ENCODE data around the gene C9orf40. TPM values are rescaled to one million over a fixed set of nuclear protein-coding genes. Genes with fewer than 3 reads are reported as not detected.

C9orf40 gene
- total and polyA plus RNA-seq, 7 donors: 1.9 to 7.9 (median 2.6) TPM

DNA sequence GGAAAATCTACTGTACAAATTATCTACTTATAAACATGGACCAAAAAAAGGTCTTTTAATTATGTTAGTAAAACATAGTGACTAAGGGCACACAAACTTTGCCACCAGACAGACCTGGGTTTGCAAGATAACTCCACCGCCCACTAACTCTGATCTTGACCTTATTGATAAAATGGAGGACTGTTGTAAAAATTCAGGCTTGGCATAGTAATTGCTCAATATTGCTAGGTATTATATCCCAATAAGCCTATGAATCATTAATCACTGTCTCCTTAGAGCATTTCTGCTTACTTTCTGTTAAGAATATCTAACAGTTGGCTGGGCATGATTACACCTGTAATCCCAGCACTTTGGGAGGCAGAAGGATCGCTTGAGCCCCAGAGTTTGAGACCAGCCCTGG, 3.8 kb downstream of the C9orf40 start:
- Histone ChIP-seq H3K9me3 (no peaks in the 10 kb centered on the region), H3K27me3 (ENCODE audit: insufficient read depth in 3 of 3, low read length in 2 of 3) (no peaks in the 10 kb centered on the region), H3K27ac (no peak overlapping the region), H3K4me3 (no peak overlapping the region), H3K4me1 (peaks cover 12% of the 10 kb centered on the region), H3K36me3 (ENCODE audit: insufficient read depth in 1 of 2, low read depth in 1 of 2) (no peaks in the 10 kb centered on the region)
- WGBS, 3 donors: 89 to 100% (median 95%) methylated on average over 2 of the region's 2 CpGs
- no peak for ATAC-seq
- TF ChIP-seq CTCF (IDR thresholded peaks at IDR 0.05): no peak
- DNase-seq: no peak
- intact Hi-C loops (cut with DNase I): no loop called here

- DNase-seq (no peak), ATAC-seq (no peak)
- intact Hi-C loops (cut with DNase I): loop anchor here in 1 of 2 donors (2.0 kb wide), 1 partner anchor 168 kb away; no protein-coding TSS in a partner anchor
- H3K27me3 ChIP-seq (ENCODE audit: insufficient read depth in 3 of 3, low read length in 2 of 3): no peaks in the 10 kb centered on the region
- no peaks in the 10 kb centered on the region for H3K36me3 ChIP-seq (ENCODE audit: insufficient read depth in 1 of 2, low read depth in 1 of 2)
- no peak for TF ChIP-seq CTCF (IDR thresholded peaks at IDR 0.05)
- H3K9me3 ChIP-seq: no peaks in the 10 kb centered on the region
- H3K4me3 ChIP-seq: no peak overlapping the region
- peaks cover 6% of the 10 kb centered on the region for H3K4me1 ChIP-seq
- no peak overlapping the region for H3K27ac ChIP-seq
Measured at GRCh38 chr9:74946686-74947085, 6.0 kb downstream of the C9orf40 start.

- Histone ChIP-seq H3K4me1 (no peaks in the 10 kb centered on the region), H3K9me3 (no peaks in the 10 kb centered on the region), H3K27ac (no peak overlapping the region), H3K36me3 (ENCODE audit: insufficient read depth in 1 of 2, low read depth in 1 of 2) (no peaks in the 10 kb centered on the region), H3K4me3 (no peak overlapping the region), H3K27me3 (ENCODE audit: insufficient read depth in 3 of 3, low read length in 2 of 3) (no peaks in the 10 kb centered on the region)
- ATAC-seq: no peak
- WGBS, 3 donors: 54 to 60% (median 55%) methylated on average over 3 of the region's 3 CpGs
- TF ChIP-seq CTCF (IDR thresholded peaks at IDR 0.05): no peak
- no peak for DNase-seq
- intact Hi-C loops (cut with DNase I): no loop called here
Measured at GRCh38 chr9:74942801-74943200, 9.9 kb downstream of the C9orf40 start.

DNA sequence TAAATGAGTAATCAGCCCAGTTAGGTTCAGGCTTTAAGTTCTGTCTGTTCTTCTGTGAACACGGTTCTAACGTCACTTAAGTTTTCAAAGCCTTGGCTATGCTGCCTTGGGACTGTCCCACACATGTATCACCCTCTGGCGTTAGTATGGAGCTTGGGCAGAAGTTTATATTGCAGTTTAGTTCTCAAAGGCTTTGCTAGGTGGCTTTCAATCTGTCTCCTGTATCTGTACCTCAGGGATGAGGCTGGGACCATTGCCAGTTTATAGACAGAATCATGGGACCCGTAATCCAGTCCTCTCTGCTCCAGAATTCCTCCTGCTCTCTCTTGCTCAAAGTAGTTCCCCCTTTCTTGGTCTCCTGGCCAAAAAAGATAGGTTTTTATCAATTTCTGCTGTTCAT, 12.1 kb downstream of the C9orf40 start:
- H3K4me1 ChIP-seq: no peaks in the 10 kb centered on the region
- ATAC-seq (no peak), DNase-seq (no peak)
- H3K27me3 ChIP-seq (ENCODE audit: insufficient read depth in 3 of 3, low read length in 2 of 3): no peaks in the 10 kb centered on the region
- H3K4me3 ChIP-seq: no peak overlapping the region
- H3K36me3 ChIP-seq (ENCODE audit: insufficient read depth in 1 of 2, low read depth in 1 of 2): no peaks in the 10 kb centered on the region
- WGBS, 3 donors: 40 to 59% (median 47%) methylated on average over 4 of the region's 4 CpGs
- H3K27ac ChIP-seq: no peak overlapping the region
- H3K9me3 ChIP-seq: no peaks in the 10 kb centered on the region
- TF ChIP-seq CTCF (IDR thresholded peaks at IDR 0.05): no peak
- intact Hi-C loops (cut with DNase I): no loop called here

- Histone ChIP-seq H3K27me3 (ENCODE audit: insufficient read depth in 3 of 3, low read length in 2 of 3) (no peaks in the 10 kb centered on the region), H3K9me3 (peaks cover 14% of the 10 kb centered on the region), H3K4me1 (no peaks in the 10 kb centered on the region), H3K27ac (no peak overlapping the region), H3K4me3 (no peak overlapping the region), H3K36me3 (ENCODE audit: insufficient read depth in 1 of 2, low read depth in 1 of 2) (no peaks in the 10 kb centered on the region)
- WGBS, 3 donors: 53 to 55% (median 53%) methylated on average over 8 of the region's 8 CpGs
- intact Hi-C loops (cut with DNase I): no loop called here
- ATAC-seq: no peak
- DNase-seq: no peak
- no peak for TF ChIP-seq CTCF (IDR thresholded peaks at IDR 0.05)
Measured at GRCh38 chr9:74935008-74935407, 17.7 kb downstream of the C9orf40 start.

Data from psoas muscle (tissue), 8 donors.